HG03108 (cell line): ENCODE results near the gene KIF3A.
A peak's percentile ranks its signal among the peaks of the same experiment; 100 is the strongest.

Experiments
- ATAC-seq: cut with Tn5 transposase; IDR thresholded peaks from one replicate; pipeline ENCODE4 v1.9.1; 2021; ENCODE audit warnings: moderate library complexity; ENCODE audit not compliant: unreplicated experiment

KIF3A gene

GRCh38 chr5:132679717-132680380, 57.5 kb downstream of the KIF3A start:
- no peak for ATAC-seq

- ATAC-seq = no peak
These were observed 58.2 kb downstream of the KIF3A start for GRCh38 chr5:132679166-132679565.

GRCh38 chr5:132678735-132679134, 58.6 kb downstream of the KIF3A start:
- no peak for ATAC-seq

GRCh38 chr5:132677682-132678400, 59.5 kb downstream of the KIF3A start:
- ATAC-seq = no peak

GRCh38 chr5:132677191-132677590, 60.2 kb downstream of the KIF3A start:
- no peak for ATAC-seq

GRCh38 chr5:132675936-132676689, 61.2 kb downstream of the KIF3A start:
- ATAC-seq = no peak

- peak; percentile 85 for ATAC-seq
These were observed 62.5 kb downstream of the KIF3A start for GRCh38 chr5:132674671-132675506.

GRCh38 chr5:132673939-132674630, 63.3 kb downstream of the KIF3A start, which contains the start of gene IL4:
TSS of gene IL4 (plus strand) at chr5:132673989. CDS start at chr5:132674051, 62 bp downstream.
- no peak for ATAC-seq

GRCh38 chr5:132673488-132673887, 63.9 kb downstream of the KIF3A start:
- ATAC-seq = no peak

GRCh38 chr5:132671000-132671399, 66.3 kb downstream of the KIF3A start:
- no peak for ATAC-seq

- ATAC-seq = no peak
These were observed 67.1 kb downstream of the KIF3A start for GRCh38 chr5:132669966-132670882.

GRCh38 chr5:132669455-132669820, 67.9 kb downstream of the KIF3A start:
- no peak for ATAC-seq

GRCh38 chr5:132668706-132669454, 68.5 kb downstream of the KIF3A start:
- no peak for ATAC-seq

GRCh38 chr5:132667761-132668705, 69.3 kb downstream of the KIF3A start:
- ATAC-seq = no peak

- ATAC-seq = no peak
These were observed 70.0 kb downstream of the KIF3A start for GRCh38 chr5:132667309-132667708.

GRCh38 chr5:132666310-132667123, 70.8 kb downstream of the KIF3A start:
- ATAC-seq = no peak
